Panc1 (cell line): ENCODE measurements around the gene EYA3. TPM values are rescaled to one million over a fixed set of nuclear protein-coding genes. Genes with fewer than 3 reads are reported as not detected.
A peak's percentile ranks its signal among the peaks of the same experiment; 100 is the strongest.

Experiments
- ATAC-seq: fragments of 200-7000 bp; cut with Tn5 transposase; 2 replicates; pipeline ENCODE4 v1.9.1; 2020; ENCODE audit warnings: mild to moderate bottlenecking, moderate library complexity
- BruUV-seq: library from RNA; stranded (reverse); fragments of 400-500 nt; replicated peaks from 2 replicates; lab custom pipeline; 2021; lab: Mats Ljungman, UMichigan
- CTCF ChIA-PET: fragments of 300-600 bp; sonication (Branson Sonifier 250); formaldehyde crosslinking; loops from one replicate; lab custom pipeline; 2022; ENCODE audit warnings: antibody characterized with exemption; lab: Charles Lee
- POLR2A ChIA-PET: fragments of 300-600 bp; sonication (Branson Sonifier 250); formaldehyde crosslinking; loops from one replicate; lab custom pipeline; 2022; ENCODE audit warnings: antibody characterized with exemption; lab: Charles Lee
- DNase-seq: peaks from one replicate; pipeline ENCODE4 v3.0.0-alpha.2; 2010; ENCODE audit warnings: low read depth, low spot score
- H3K27ac ChIP-seq: 2 replicates; pipeline ENCODE4 v1.5.1; 2011; ENCODE audit warnings: mild to moderate bottlenecking, low read length, inconsistent platforms
- H3K27me3 ChIP-seq: fragments of 200-500 bp; sonication (Bioruptor generic); 2 replicates; pipeline ENCODE4 v1.6.0; 2014; ENCODE audit warnings: low read length, inconsistent platforms; ENCODE audit not compliant: control insufficient read depth, insufficient read depth
- H3K36me3 ChIP-seq: fragments of 200-500 bp; sonication (Bioruptor generic); 2 replicates; pipeline ENCODE4 v1.5.1; 2014; ENCODE audit warnings: inconsistent platforms, mild to moderate bottlenecking, low read length, moderate library complexity; ENCODE audit not compliant: control insufficient read depth, insufficient read depth
- H3K4me1 ChIP-seq: 2 replicates; pipeline ENCODE4 v1.5.1; 2011; ENCODE audit warnings: inconsistent platforms, mild to moderate bottlenecking, low read length, moderate library complexity; ENCODE audit not compliant: control insufficient read depth, insufficient read depth
- H3K4me3 ChIP-seq, 2 experiments: 2 replicates each; pipeline ENCODE4 v1.5.1; 2011 to 2012; ENCODE audit warnings: low read depth in 2 of 2, low read length in 2 of 2, mild to moderate bottlenecking in 2 of 2, inconsistent platforms in 1 of 2, moderate library complexity in 1 of 2
- H3K9me3 ChIP-seq: fragments of 200-500 bp; sonication (Bioruptor generic); 2 replicates; pipeline ENCODE4 v1.5.1; 2014; ENCODE audit warnings: low read depth, mild to moderate bottlenecking, inconsistent platforms, low read length, moderate library complexity; ENCODE audit not compliant: control insufficient read depth, insufficient read depth
- POLR2AphosphoS5 ChIP-seq: IDR thresholded peaks from 2 replicates; pipeline ENCODE4 v1.6.1; 2012; ENCODE audit warnings: mild to moderate bottlenecking, low read depth, low read length, moderate library complexity
- SIN3A ChIP-seq: IDR thresholded peaks from 2 replicates; pipeline ENCODE4 v1.6.1; 2012; ENCODE audit warnings: low read depth, mild to moderate bottlenecking, low read length, moderate library complexity, borderline replicate concordance; ENCODE audit not compliant: insufficient read depth
- TCF7L2 ChIP-seq: IDR thresholded peaks from 2 replicates; pipeline ENCODE4 v1.6.1; 2011; ENCODE audit warnings: mild to moderate bottlenecking, low read depth, low read length, inconsistent platforms
- in situ Hi-C: cut with HindIII; loops from 2 replicates; pipeline ENCODE4 v1.10.0; 2016; ENCODE audit warnings: low sequenced_read_pairs, low pct_unique_long_range_greater_than_20kb
- intact Hi-C: fragments of 100-400 bp; cut with micrococcal nuclease; formaldehyde crosslinking; loops from one replicate; pipeline ENCODE4 v1.10.0; 2022; ENCODE audit not compliant: unreplicated experiment
- total RNA-seq: library from RNA; stranded (reverse); gene quantifications from one replicate; pipeline ENCODE4 v1.2.1, GENCODE V29; 2021; ENCODE audit not compliant: unreplicated experiment
- TF ChIP-seq, protein P1 (sequence below): fragments of 450-650 bp; IDR thresholded peaks from 2 replicates; pipeline ENCODE4 v1.5.1; 2017; ENCODE audit warnings: mild to moderate bottlenecking
- TF ChIP-seq, protein P2 (sequence below), 2 experiments: IDR thresholded peaks; 2 replicates each; pipeline ENCODE4 v1.6.1; 2011 to 2012; ENCODE audit warnings: low read depth in 2 of 2, control low read depth in 1 of 2, low read length in 1 of 2, mild to moderate bottlenecking in 1 of 2, moderate library complexity in 1 of 2; ENCODE audit not compliant: insufficient read depth in 1 of 2

Gene EYA3
- total RNA-seq, 1 experiment from 2014 or later, result 17.5 TPM

- H3K4me1 ChIP-seq, result peaks cover 5% of the 10 kb centered on the region
- no TSS peak for BruUV-seq
- no peak for TF ChIP-seq SIN3A
- TF ChIP-seq POLR2AphosphoS5, result no peak
- TF ChIP-seq, protein P1, sequence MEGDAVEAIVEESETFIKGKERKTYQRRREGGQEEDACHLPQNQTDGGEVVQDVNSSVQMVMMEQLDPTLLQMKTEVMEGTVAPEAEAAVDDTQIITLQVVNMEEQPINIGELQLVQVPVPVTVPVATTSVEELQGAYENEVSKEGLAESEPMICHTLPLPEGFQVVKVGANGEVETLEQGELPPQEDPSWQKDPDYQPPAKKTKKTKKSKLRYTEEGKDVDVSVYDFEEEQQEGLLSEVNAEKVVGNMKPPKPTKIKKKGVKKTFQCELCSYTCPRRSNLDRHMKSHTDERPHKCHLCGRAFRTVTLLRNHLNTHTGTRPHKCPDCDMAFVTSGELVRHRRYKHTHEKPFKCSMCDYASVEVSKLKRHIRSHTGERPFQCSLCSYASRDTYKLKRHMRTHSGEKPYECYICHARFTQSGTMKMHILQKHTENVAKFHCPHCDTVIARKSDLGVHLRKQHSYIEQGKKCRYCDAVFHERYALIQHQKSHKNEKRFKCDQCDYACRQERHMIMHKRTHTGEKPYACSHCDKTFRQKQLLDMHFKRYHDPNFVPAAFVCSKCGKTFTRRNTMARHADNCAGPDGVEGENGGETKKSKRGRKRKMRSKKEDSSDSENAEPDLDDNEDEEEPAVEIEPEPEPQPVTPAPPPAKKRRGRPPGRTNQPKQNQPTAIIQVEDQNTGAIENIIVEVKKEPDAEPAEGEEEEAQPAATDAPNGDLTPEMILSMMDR, result no peak
- TF ChIP-seq TCF7L2, result no peak
- intact Hi-C loops, result no loop called here
- no peaks in the 10 kb centered on the region; the same call in 1 of the 2 replicates for H3K36me3 ChIP-seq
- in situ Hi-C loops, result no loop called here
- POLR2A ChIA-PET, result interaction anchor here (0.6 kb wide), 1 partner anchor 233 kb away, joined by 3 read pairs; no protein-coding TSS in a partner anchor
- H3K27me3 ChIP-seq, result no peaks in the 10 kb centered on the region
- CTCF ChIA-PET, result no interaction called here
- H3K27ac ChIP-seq, result no peak overlapping the region
- H3K4me3 ChIP-seq, result no peak overlapping the region
- no peaks in the 10 kb centered on the region for H3K9me3 ChIP-seq
- ATAC-seq, result 0 out of 2 replicates have a peak, but pooled peaks have one; percentile 21
- DNase-seq, result no peak
Measured at GRCh38 chr1:28078262-28078661, 10.1 kb downstream of the EYA3 start.

- in situ Hi-C loops, result no loop called here
- Histone ChIP-seq H3K4me1 (peaks cover 15% of the 10 kb centered on the region), H3K27me3 (no peaks in the 10 kb centered on the region), H3K27ac (no peak overlapping the region), H3K4me3 (no peak overlapping the region), H3K36me3 (no peaks in the 10 kb centered on the region; the same call in 1 of the 2 replicates), H3K9me3 (no peaks in the 10 kb centered on the region)
- no TSS peak for BruUV-seq
- DNase-seq (no peak), ATAC-seq (no peak)
- no peak for TF ChIP-seq TCF7L2
- TF ChIP-seq, protein P1, result no peak
- TF ChIP-seq, protein P2, sequence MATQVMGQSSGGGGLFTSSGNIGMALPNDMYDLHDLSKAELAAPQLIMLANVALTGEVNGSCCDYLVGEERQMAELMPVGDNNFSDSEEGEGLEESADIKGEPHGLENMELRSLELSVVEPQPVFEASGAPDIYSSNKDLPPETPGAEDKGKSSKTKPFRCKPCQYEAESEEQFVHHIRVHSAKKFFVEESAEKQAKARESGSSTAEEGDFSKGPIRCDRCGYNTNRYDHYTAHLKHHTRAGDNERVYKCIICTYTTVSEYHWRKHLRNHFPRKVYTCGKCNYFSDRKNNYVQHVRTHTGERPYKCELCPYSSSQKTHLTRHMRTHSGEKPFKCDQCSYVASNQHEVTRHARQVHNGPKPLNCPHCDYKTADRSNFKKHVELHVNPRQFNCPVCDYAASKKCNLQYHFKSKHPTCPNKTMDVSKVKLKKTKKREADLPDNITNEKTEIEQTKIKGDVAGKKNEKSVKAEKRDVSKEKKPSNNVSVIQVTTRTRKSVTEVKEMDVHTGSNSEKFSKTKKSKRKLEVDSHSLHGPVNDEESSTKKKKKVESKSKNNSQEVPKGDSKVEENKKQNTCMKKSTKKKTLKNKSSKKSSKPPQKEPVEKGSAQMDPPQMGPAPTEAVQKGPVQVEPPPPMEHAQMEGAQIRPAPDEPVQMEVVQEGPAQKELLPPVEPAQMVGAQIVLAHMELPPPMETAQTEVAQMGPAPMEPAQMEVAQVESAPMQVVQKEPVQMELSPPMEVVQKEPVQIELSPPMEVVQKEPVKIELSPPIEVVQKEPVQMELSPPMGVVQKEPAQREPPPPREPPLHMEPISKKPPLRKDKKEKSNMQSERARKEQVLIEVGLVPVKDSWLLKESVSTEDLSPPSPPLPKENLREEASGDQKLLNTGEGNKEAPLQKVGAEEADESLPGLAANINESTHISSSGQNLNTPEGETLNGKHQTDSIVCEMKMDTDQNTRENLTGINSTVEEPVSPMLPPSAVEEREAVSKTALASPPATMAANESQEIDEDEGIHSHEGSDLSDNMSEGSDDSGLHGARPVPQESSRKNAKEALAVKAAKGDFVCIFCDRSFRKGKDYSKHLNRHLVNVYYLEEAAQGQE (IDR thresholded peaks at IDR 0.05; ENCODE audit: insufficient read depth in 1 of 2, low read depth in 2 of 2, low read length in 1 of 2), result no peak
- TF ChIP-seq POLR2AphosphoS5, result no peak
- TF ChIP-seq SIN3A, result no peak
- CTCF ChIA-PET, result no interaction called here
- POLR2A ChIA-PET, result interaction anchor here (0.6 kb wide), 1 partner anchor 27 kb away, joined by 5 read pairs; no protein-coding TSS in a partner anchor
- intact Hi-C loops, result no loop called here
Measured at GRCh38 chr1:28074892-28075511, 13.4 kb downstream of the EYA3 start.
